Muscle layer of duodenum (tissue), 2 donors: Measurements from ENCODE around the gene SERPINB7.

Experiments used
- H3K27ac ChIP-seq: one replicate; pipeline ENCODE4 v1.7.0; 2013; ENCODE audit warnings: mild to moderate bottlenecking, low read length
- H3K27me3 ChIP-seq: one replicate; pipeline ENCODE4 v1.7.0; 2013; ENCODE audit warnings: low read depth, mild to moderate bottlenecking, control low read depth, low read length
- H3K36me3 ChIP-seq, 2 donors: one replicate each; pipeline ENCODE4 v1.7.0; 2013; ENCODE audit warnings: low read length in 2 of 2, control low read depth in 1 of 2, mild to moderate bottlenecking in 1 of 2; ENCODE audit not compliant: insufficient read depth in 2 of 2, control insufficient read depth in 1 of 2
- H3K4me1 ChIP-seq, 2 donors: one replicate each; pipeline ENCODE4 v1.7.0; 2013; ENCODE audit warnings: low read length in 2 of 2, mild to moderate bottlenecking in 2 of 2, control low read depth in 1 of 2, moderate library complexity in 1 of 2; ENCODE audit not compliant: insufficient read depth in 2 of 2, control insufficient read depth in 1 of 2
- H3K4me3 ChIP-seq, 2 donors: one replicate each; pipeline ENCODE4 v1.7.0; 2013; ENCODE audit warnings: low read length in 2 of 2, low read depth in 1 of 2, mild to moderate bottlenecking in 1 of 2
- H3K9me3 ChIP-seq, 2 donors: one replicate each; pipeline ENCODE4 v1.7.0; 2013; ENCODE audit warnings: low read length in 2 of 2, control low read depth in 1 of 2, mild to moderate bottlenecking in 1 of 2; ENCODE audit not compliant: control insufficient read depth in 1 of 2
- donor health status: healthy.

The SERPINB7 gene

GRCh38 chr18:63788447-63789096 lies 13.4 kb downstream of the SERPINB7 start:
- H3K4me1 ChIP-seq = no peaks in the 10 kb centered on the region
- H3K9me3 ChIP-seq = no peaks in the 10 kb centered on the region
- no peaks in the 10 kb centered on the region for H3K27me3 ChIP-seq
- H3K4me3 ChIP-seq = no peak overlapping the region
- H3K36me3 ChIP-seq = no peaks in the 10 kb centered on the region
- H3K27ac ChIP-seq = no peak overlapping the region

- H3K36me3 ChIP-seq = no peaks in the 10 kb centered on the region
- no peak overlapping the region for H3K4me3 ChIP-seq
- no peaks in the 10 kb centered on the region for H3K4me1 ChIP-seq
- no peaks in the 10 kb centered on the region for H3K27me3 ChIP-seq
- no peaks in the 10 kb centered on the region for H3K9me3 ChIP-seq
- no peak overlapping the region for H3K27ac ChIP-seq
Observed at GRCh38 chr18:63789327-63789726, 14.1 kb downstream of the SERPINB7 start.

- Histone ChIP-seq H3K36me3 (no peaks in the 10 kb centered on the region), H3K27me3 (no peaks in the 10 kb centered on the region), H3K9me3 (no peaks in the 10 kb centered on the region), H3K27ac (no peak overlapping the region), H3K4me1 (no peaks in the 10 kb centered on the region), H3K4me3 (no peak overlapping the region)
Observed at GRCh38 chr18:63795606-63796005, 20.4 kb downstream of the SERPINB7 start.

GRCh38 chr18:63799189-63799588 lies 24.0 kb downstream of the SERPINB7 start:
- Histone ChIP-seq H3K9me3 (no peaks in the 10 kb centered on the region), H3K27ac (no peak overlapping the region), H3K27me3 (no peaks in the 10 kb centered on the region), H3K36me3 (no peaks in the 10 kb centered on the region), H3K4me1 (no peaks in the 10 kb centered on the region), H3K4me3 (no peak overlapping the region)

GRCh38 chr18:63801343-63801742 lies 26.1 kb downstream of the SERPINB7 start:
- Histone ChIP-seq H3K4me3 (no peak overlapping the region), H3K36me3 (no peaks in the 10 kb centered on the region), H3K27ac (no peak overlapping the region), H3K9me3 (no peaks in the 10 kb centered on the region), H3K4me1 (no peaks in the 10 kb centered on the region), H3K27me3 (no peaks in the 10 kb centered on the region)

GRCh38 chr18:63808125-63808524 lies 32.9 kb downstream of the SERPINB7 start:
- H3K9me3 ChIP-seq = no peaks in the 10 kb centered on the region
- H3K4me1 ChIP-seq = no peaks in the 10 kb centered on the region
- no peaks in the 10 kb centered on the region for H3K36me3 ChIP-seq
- H3K4me3 ChIP-seq = no peak overlapping the region
- no peaks in the 10 kb centered on the region for H3K27me3 ChIP-seq
- H3K27ac ChIP-seq = no peak overlapping the region

GRCh38 chr18:63817441-63818051 lies 42.3 kb downstream of the SERPINB7 start:
- H3K27ac ChIP-seq = no peak overlapping the region
- H3K9me3 ChIP-seq = peaks cover 0 to 14% of the 10 kb centered on the region in 2 donors
- peaks cover 0 to 7% of the 10 kb centered on the region in 2 donors for H3K4me1 ChIP-seq
- no peaks in the 10 kb centered on the region for H3K27me3 ChIP-seq
- no peaks in the 10 kb centered on the region for H3K36me3 ChIP-seq
- H3K4me3 ChIP-seq = no peak overlapping the region

GRCh38 chr18:63818212-63818611 lies 43.0 kb downstream of the SERPINB7 start:
- no peak overlapping the region for H3K27ac ChIP-seq
- no peaks in the 10 kb centered on the region for H3K27me3 ChIP-seq
- peaks cover 0 to 14% of the 10 kb centered on the region in 2 donors for H3K9me3 ChIP-seq
- H3K36me3 ChIP-seq = no peaks in the 10 kb centered on the region
- H3K4me3 ChIP-seq = no peak overlapping the region
- H3K4me1 ChIP-seq = peaks cover 0 to 7% of the 10 kb centered on the region in 2 donors

GRCh38 chr18:63819786-63820185 lies 44.6 kb downstream of the SERPINB7 start:
- peaks cover 0 to 7% of the 10 kb centered on the region in 2 donors for H3K4me1 ChIP-seq
- H3K36me3 ChIP-seq = no peaks in the 10 kb centered on the region
- no peak overlapping the region for H3K4me3 ChIP-seq
- no peak overlapping the region for H3K27ac ChIP-seq
- H3K27me3 ChIP-seq = no peaks in the 10 kb centered on the region
- H3K9me3 ChIP-seq = peaks cover 0 to 14% of the 10 kb centered on the region in 2 donors

- H3K4me3 ChIP-seq = no peak overlapping the region
- peaks cover 0 to 11% of the 10 kb centered on the region in 2 donors for H3K9me3 ChIP-seq
- H3K36me3 ChIP-seq = no peaks in the 10 kb centered on the region
- H3K4me1 ChIP-seq = peaks cover 0 to 7% of the 10 kb centered on the region in 2 donors
- H3K27ac ChIP-seq = no peak overlapping the region
- H3K27me3 ChIP-seq = no peaks in the 10 kb centered on the region
Observed at GRCh38 chr18:63820694-63821093, 45.5 kb downstream of the SERPINB7 start.

GRCh38 chr18:63823516-63824219 lies 48.5 kb downstream of the SERPINB7 start:
- H3K27ac ChIP-seq = no peak overlapping the region
- H3K27me3 ChIP-seq = no peaks in the 10 kb centered on the region
- no peaks in the 10 kb centered on the region for H3K4me1 ChIP-seq
- H3K9me3 ChIP-seq = no peaks in the 10 kb centered on the region
- no peaks in the 10 kb centered on the region for H3K36me3 ChIP-seq
- H3K4me3 ChIP-seq = no peak overlapping the region
